ENCODE results near the gene PSTPIP2. TPM values are rescaled to one million over a fixed set of nuclear protein-coding genes. Genes with fewer than 3 reads are reported as not detected.

The PSTPIP2 gene
- total and polyA plus RNA-seq, 2 of the 4 experiments (the other 2 are of a cell fraction) = 10.4 to 12.4 TPM

GRCh38 chr18:46054956-46055837 is 16.9 kb downstream of the PSTPIP2 start:
- BruUV-seq (replicated peaks) = no TSS peak
- Histone ChIP-seq H3K9me3 (ENCODE audit: control insufficient read depth, insufficient read depth, low read length) (no peaks in the 10 kb centered on the region), H3K4me3 (ENCODE audit: insufficient read depth, low read depth, low read length) (no peak overlapping the region), H3K56ac (ENCODE audit: extremely low read depth, insufficient read depth, low read length) (no peak overlapping the region), H3K9ac (ENCODE audit: low read depth, low read length) (no peak overlapping the region), H3K4ac (ENCODE audit: low read depth, low read length) (no peak overlapping the region), H3K4me2 (ENCODE audit: low read depth, low read length) (no peak overlapping the region), H2BK120ac (ENCODE audit: low read depth, low read length) (no peak overlapping the region), H4K20me1 (ENCODE audit: insufficient read depth, low read length) (peaks cover 10% of the 10 kb centered on the region), H4K91ac (ENCODE audit: insufficient read depth, low read depth, low read length) (no peak overlapping the region), H2AFZ (replicated peaks; ENCODE audit: low read length, poor library complexity) (no peak overlapping the region), H3K9me1 (ENCODE audit: insufficient read depth, low read length) (peaks cover 3% of the 10 kb centered on the region), H3K36me3 (ENCODE audit: control insufficient read depth, insufficient read depth, low read length) (no peaks in the 10 kb centered on the region), H3K23ac (ENCODE audit: low read depth, low read length) (peak overlapping the region; percentile 34; the same call in 1 of the 2 replicates), H2BK20ac (ENCODE audit: low read depth, low read length) (peak overlapping the region; percentile 32; the same call in 1 of the 2 replicates), H3K79me1 (ENCODE audit: low read depth in 1 of 2, low read length in 2 of 2) (peaks cover 17 to 36% of the 10 kb centered on the region in 2 experiments), H3K4me1 (ENCODE audit: control insufficient read depth, insufficient read depth, low read length) (peaks cover 8% of the 10 kb centered on the region), H3K18ac (ENCODE audit: low read depth, low read length) (peak overlapping the region; percentile 48; the same call in 1 of the 2 replicates), H4K8ac (ENCODE audit: low read depth in 2 of 2, low read length in 2 of 2) (no peak overlapping the region), H2BK5ac (ENCODE audit: low read depth, low read length, poor library complexity, severe bottlenecking) (no peak overlapping the region), H4K5ac (ENCODE audit: low read depth, low read length) (no peak overlapping the region), H3K27me3 (ENCODE audit: control insufficient read depth, insufficient read depth, low read length) (no peaks in the 10 kb centered on the region), H2AK5ac (ENCODE audit: low read depth, low read length) (peak overlapping the region; percentile 38; the same call in 1 of the 2 replicates), H2BK15ac (ENCODE audit: low read depth, low read length) (0 out of 3 replicates have a peak overlapping the region, but pooled peaks have one; percentile 46), H2AK9ac (replicated peaks; ENCODE audit: low read depth, low read length, poor library complexity) (peak overlapping the region; percentile 75), H3K27ac (ENCODE audit: insufficient read depth, low read length) (no peak overlapping the region), H3K14ac (replicated peaks; ENCODE audit: low read depth, low read length) (0 out of 2 replicates have a peak overlapping the region, but pooled peaks have one; percentile 53)
- ChIA-PET CTCF (no interaction called here), POLR2A (ENCODE audit: unreplicated experiment) (no interaction called here)
- dilution Hi-C loops (cut with HindIII; ENCODE audit: low sequenced_read_pairs, unreplicated experiment) (no loop called here), intact Hi-C loops (cut with micrococcal nuclease) (loop anchor here (1.0 kb wide), 1 partner anchor 12 kb away; no protein-coding TSS in a partner anchor), in situ Hi-C loops (cut with MboI; ENCODE audit: low sequenced_read_pairs) (no loop called here)
- 100% methylated on average over 1 of the region's 6 CpGs; no CpG with 5 or more reads in 1 of the 2 experiments for WGBS, 2 experiments (ENCODE audit: extremely low coverage in 2 of 2, insufficient read length in 1 of 2)
- DNase-seq = no peak
- ATAC-seq (ENCODE audit: low read depth) = no peak
- TF ChIP-seq USF2 (IDR thresholded peaks at IDR 0.05; ENCODE audit: low read depth, low read length) = no peak
- no peak for TF ChIP-seq MXI1 (IDR thresholded peaks at IDR 0.05; ENCODE audit: borderline replicate concordance, low read depth, low read length)
- TF ChIP-seq CHD1 (IDR thresholded peaks at IDR 0.05; ENCODE audit: low read depth, low read length) = no peak
- TF ChIP-seq RCOR1 (IDR thresholded peaks at IDR 0.05; ENCODE audit: insufficient replicate concordance, low read length) = no peak
- TF ChIP-seq FOS (IDR thresholded peaks at IDR 0.05; ENCODE audit: low read depth, low read length) = no peak
- no peak for TF ChIP-seq CEBPB (IDR thresholded peaks at IDR 0.05; ENCODE audit: low read depth, low read length)
- no peak for TF ChIP-seq RFX5 (IDR thresholded peaks at IDR 0.05; ENCODE audit: low read depth, low read length)
- no peak for TF ChIP-seq CTCF (conservative IDR thresholded peaks at IDR 0.05; ENCODE audit: low read depth, low read length)
- TF ChIP-seq RAD21 (IDR thresholded peaks at IDR 0.05; ENCODE audit: low read length) = no peak
- no peak for TF ChIP-seq SMC3 (IDR thresholded peaks at IDR 0.05; ENCODE audit: low read depth, low read length)
- no peak for TF ChIP-seq NFE2L2 (IDR thresholded peaks at IDR 0.05; ENCODE audit: low read depth, low read length)
- no peak for TF ChIP-seq MAFK (IDR thresholded peaks at IDR 0.05; ENCODE audit: low read depth, low read length)
- no peak for TF ChIP-seq POLR2A (IDR thresholded peaks at IDR 0.05; ENCODE audit: low read depth, low read length)
- no peak for TF ChIP-seq BHLHE40 (IDR thresholded peaks at IDR 0.05; ENCODE audit: low read depth, low read length)
- TF ChIP-seq MAZ (IDR thresholded peaks at IDR 0.05; ENCODE audit: borderline replicate concordance, low read depth, low read length) = no peak

All from IMR-90 (cell line).